Tibial nerve (tissue), 4 donors: ENCODE results near the gene ROBO1. TPM values are rescaled to one million over a fixed set of nuclear protein-coding genes. Genes with fewer than 3 reads are reported as not detected.

Experiments used
- DNase-seq, 2 donors: peaks; one replicate each; pipeline ENCODE4 v3.0.0-alpha.2; 2019; ENCODE audit warnings: low spot score in 2 of 2
- H3K27ac ChIP-seq, 4 donors: fragments of 200-600 bp; sonication (generic) in 3 of 4; one replicate each; pipeline ENCODE4 v1.5.1; 2017 to 2019; ENCODE audit warnings: mild to moderate bottlenecking in 1 of 4
- H3K27me3 ChIP-seq, 2 donors: fragments of 200-600 bp; sonication (generic) in 1 of 2; one replicate each; pipeline versions ENCODE4 v1.5.1 to v1.6.0; 2017 to 2019
- H3K36me3 ChIP-seq, 3 donors: fragments of 200-600 bp; sonication (generic); one replicate each; pipeline ENCODE4 v1.5.1; 2018 to 2019
- H3K4me1 ChIP-seq, 4 donors: fragments of 200-600 bp; sonication (generic) in 3 of 4; one replicate each; pipeline ENCODE4 v1.5.1; 2017 to 2019
- H3K4me3 ChIP-seq, 4 donors: fragments of 200-600 bp; sonication (generic) in 3 of 4; one replicate each; pipeline ENCODE4 v1.5.1; 2017 to 2019; ENCODE audit warnings: mild to moderate bottlenecking in 1 of 4, moderate library complexity in 1 of 4
- H3K9me3 ChIP-seq, 4 donors: fragments of 200-600 bp; sonication (generic) in 3 of 4; one replicate each; pipeline ENCODE4 v1.5.1; 2017 to 2019
- CTCF ChIP-seq, 5 experiments: fragments of 200-600 bp in 3 of 5; fragments of 450-650 bp in 2 of 5; sonication (generic) in 3 of 5; IDR thresholded peaks; one replicate each; pipeline ENCODE4 v1.5.1; 2016 to 2019; ENCODE audit warnings: antibody characterized with exemption in 5 of 5, mild to moderate bottlenecking in 3 of 5, moderate library complexity in 2 of 5
- EP300 ChIP-seq, 2 donors: sonication (generic); formaldehyde crosslinking; IDR thresholded peaks; one replicate each; pipeline ENCODE4 v1.6.1; 2017; ENCODE audit warnings: antibody characterized with exemption in 2 of 2, mild to moderate bottlenecking in 1 of 2
- POLR2A ChIP-seq, 2 donors: fragments of 450-650 bp; IDR thresholded peaks; one replicate each; pipeline ENCODE4 v1.6.1; 2017; ENCODE audit warnings: antibody characterized with exemption in 2 of 2, mild to moderate bottlenecking in 2 of 2, moderate library complexity in 2 of 2
- WGBS, 2 donors: methylation state at CpG; one replicate each; pipeline ENCODE4 v1.1.5; 2018; 5-methylcytosine and 5-hydroxymethylcytosine counted together
- total RNA-seq, 4 donors: library from RNA; depleted of rRNA; stranded (reverse); fragments of >200 nt; gene quantifications; one replicate each; pipeline ENCODE4 v1.1.0, GENCODE V29; 2016

ROBO1 gene
- total RNA-seq, 4 donors from 2014 or later: 12.6 to 27.8 (median 23.1) TPM

GRCh38 chr3:78951342-78951945 is 816.4 kb downstream of the ROBO1 start:
- H3K9me3 ChIP-seq: peaks cover 0 to 4% (median 0%) of the 10 kb centered on the region in 4 donors
- no peaks in the 10 kb centered on the region for H3K4me1 ChIP-seq
- 43 to 46% methylated on average over 4 of the region's 4 CpGs for WGBS, 2 donors
- DNase-seq: no peak
- H3K27me3 ChIP-seq: no peaks in the 10 kb centered on the region
- no peak overlapping the region for H3K27ac ChIP-seq
- no peak overlapping the region for H3K4me3 ChIP-seq
- no peaks in the 10 kb centered on the region for H3K36me3 ChIP-seq
- TF ChIP-seq POLR2A (IDR thresholded peaks at IDR 0.05) (no peak), EP300 (IDR thresholded peaks at IDR 0.05) (no peak), CTCF (IDR thresholded peaks at IDR 0.05) (no peak)

GRCh38 chr3:78941587-78941986 is 826.2 kb downstream of the ROBO1 start:
- TF ChIP-seq EP300 (IDR thresholded peaks at IDR 0.05): no peak
- TF ChIP-seq CTCF (IDR thresholded peaks at IDR 0.05): no peak
- no peak for TF ChIP-seq POLR2A (IDR thresholded peaks at IDR 0.05)
- Histone ChIP-seq H3K9me3 (peaks cover 0 to 26% (median 0%) of the 10 kb centered on the region in 4 donors), H3K4me1 (no peaks in the 10 kb centered on the region), H3K4me3 (no peak overlapping the region), H3K27me3 (no peaks in the 10 kb centered on the region), H3K36me3 (no peaks in the 10 kb centered on the region), H3K27ac (no peak overlapping the region)
- peak in 1 of 2 donors; percentile 40 for DNase-seq
- WGBS, 2 donors: 69 to 77% methylated on average over 2 of the region's 2 CpGs

- WGBS, 2 donors: 90 to 94% methylated on average over 4 of the region's 4 CpGs
- Histone ChIP-seq H3K4me3 (no peak overlapping the region), H3K9me3 (peaks cover 0 to 20% (median 0%) of the 10 kb centered on the region in 4 donors), H3K36me3 (no peaks in the 10 kb centered on the region), H3K27me3 (no peaks in the 10 kb centered on the region), H3K27ac (no peak overlapping the region), H3K4me1 (no peaks in the 10 kb centered on the region)
- TF ChIP-seq CTCF (IDR thresholded peaks at IDR 0.05) (no peak), POLR2A (IDR thresholded peaks at IDR 0.05) (no peak), EP300 (IDR thresholded peaks at IDR 0.05) (no peak)
- no peak for DNase-seq
Observed at GRCh38 chr3:78940626-78941025, 827.2 kb downstream of the ROBO1 start.

GRCh38 chr3:78940128-78940527 is 827.7 kb downstream of the ROBO1 start:
- no peaks in the 10 kb centered on the region for H3K36me3 ChIP-seq
- H3K27ac ChIP-seq: no peak overlapping the region
- DNase-seq: no peak
- no peak for TF ChIP-seq EP300 (IDR thresholded peaks at IDR 0.05)
- TF ChIP-seq CTCF (IDR thresholded peaks at IDR 0.05): no peak
- no peak for TF ChIP-seq POLR2A (IDR thresholded peaks at IDR 0.05)
- WGBS, 2 donors: 88 to 91% methylated on average over 2 of the region's 2 CpGs
- H3K9me3 ChIP-seq: peaks cover 0 to 15% (median 0%) of the 10 kb centered on the region in 4 donors
- H3K27me3 ChIP-seq: no peaks in the 10 kb centered on the region
- no peak overlapping the region for H3K4me3 ChIP-seq
- no peaks in the 10 kb centered on the region for H3K4me1 ChIP-seq

GRCh38 chr3:78937475-78937874 is 830.3 kb downstream of the ROBO1 start:
- Histone ChIP-seq H3K36me3 (no peaks in the 10 kb centered on the region), H3K27me3 (no peaks in the 10 kb centered on the region), H3K27ac (no peak overlapping the region), H3K9me3 (no peaks in the 10 kb centered on the region), H3K4me1 (no peaks in the 10 kb centered on the region), H3K4me3 (no peak overlapping the region)
- no peak for TF ChIP-seq EP300 (IDR thresholded peaks at IDR 0.05)
- no peak for TF ChIP-seq CTCF (IDR thresholded peaks at IDR 0.05)
- no peak for TF ChIP-seq POLR2A (IDR thresholded peaks at IDR 0.05)
- DNase-seq: no peak
